A549 (cell line): Measurements from ENCODE around the gene CDC6. TPM values are rescaled to one million over a fixed set of nuclear protein-coding genes. Genes with fewer than 3 reads are reported as not detected.

Experiments
- ATAC-seq, 2 experiments: fragments of 200-7000 bp in 1 of 2; fragments of >200 bp in 1 of 2; cut with Nextera tagmentation in 1 of 2; cut with Tn5 transposase in 1 of 2; 3 replicates each; pipeline versions ENCODE4 v1.8.0 to v1.9.1; 2018 to 2020; ENCODE audit warnings: mild to moderate bottlenecking in 1 of 2, moderate library complexity in 1 of 2
- CTCF ChIA-PET: fragments of 300-600 bp; sonication (Branson Sonifier 250); formaldehyde crosslinking; extraction: SDS; loops from one replicate; lab custom pipeline; 2021; ENCODE audit warnings: antibody characterized with exemption, inconsistent platforms; lab: Yijun Ruan, JAX
- POLR2A ChIA-PET: fragments of 350-600 bp; formaldehyde crosslinking; extraction: SDS; loops from one replicate; lab custom pipeline; 2021; ENCODE audit warnings: antibody characterized with exemption, inconsistent platforms; lab: Yijun Ruan, JAX
- DNase-seq, 2 experiments: peaks; one replicate each; pipeline versions ENCODE4 v3.0.0 to v3.0.0-alpha.2; 2011 to 2016; ENCODE audit warnings: low read depth in 1 of 2, low spot score in 1 of 2
- FAIRE-seq: peaks from 2 replicates; lab custom pipeline; 2011; peaks lifted over from hg19 to GRCh38; lab: Jason Lieb, UNC
- H3K27ac ChIP-seq, 2 experiments: fragments of >200 bp; sonication (Bioruptor Twin); formaldehyde crosslinking; 3 replicates each; pipeline ENCODE4 v1.5.1; 2016 to 2017
- H3K4me1 ChIP-seq: fragments of >200 bp; sonication (Bioruptor Twin); formaldehyde crosslinking; 3 replicates; pipeline ENCODE4 v1.6.1; 2016
- H3K4me2 ChIP-seq: fragments of >200 bp; sonication (Bioruptor Twin); formaldehyde crosslinking; 3 replicates; pipeline ENCODE4 v1.6.1; 2016
- H3K4me3 ChIP-seq: fragments of >200 bp; sonication (Bioruptor Twin); formaldehyde crosslinking; 3 replicates; pipeline ENCODE4 v1.5.1; 2016
- H3K9me3 ChIP-seq: fragments of >200 bp; sonication (Bioruptor Twin); formaldehyde crosslinking; 3 replicates; pipeline ENCODE4 v1.6.1; 2016
- CBX8 ChIP-seq: fragments of 200-600 bp; sonication (generic); IDR thresholded peaks from 2 replicates; pipeline ENCODE4 v1.6.1; 2016
- FOXS1 ChIP-seq: fragments of 250-450 bp; sonication (Bioruptor Pico); IDR thresholded peaks from 2 replicates; pipeline ENCODE4 v1.5.0; 2020; ENCODE audit warnings: mild to moderate bottlenecking, moderate library complexity
- HOXA7 ChIP-seq: fragments of 250-450 bp; sonication (Bioruptor Pico); IDR thresholded peaks from 2 replicates; pipeline ENCODE4 v1.5.0; 2020; ENCODE audit warnings: mild to moderate bottlenecking, moderate library complexity
- PBX3 ChIP-seq: IDR thresholded peaks from 2 replicates; pipeline ENCODE4 v1.6.1; 2012
- POLR2A ChIP-seq: IDR thresholded peaks from 2 replicates; pipeline ENCODE4 v1.6.1; 2012; ENCODE audit warnings: mild to moderate bottlenecking, low read length
- RCOR1 ChIP-seq: fragments of 150-350 bp; IDR thresholded peaks from 2 replicates; pipeline ENCODE4 v1.6.1; 2014; ENCODE audit warnings: antibody characterized with exemption, low read length, low read depth
- ZC3H11A ChIP-seq: fragments of 450-650 bp; IDR thresholded peaks from 2 replicates; pipeline ENCODE4 v1.6.1; 2014; ENCODE audit warnings: antibody characterized with exemption, mild to moderate bottlenecking
- WGBS: methylation state at CpG from one replicate; pipeline ENCODE4 v1.1.6; 2017; ENCODE audit errors: missing lambda C conversion rate; 5-methylcytosine and 5-hydroxymethylcytosine counted together
- polyA plus RNA-seq, 4 experiments: library from polyadenylated mRNA; depleted of rRNA in 3 of 4; stranded (reverse); fragments of >200 nt; fragmentation: RNase III in 1 of 4; extraction: RNeasy Plus Mini Kit Qiagen cat#74134 plus additional on column Dnase treatment in 1 of 4; gene quantifications; 2 replicates in 3 of 4; 3 replicates in 1 of 4; pipeline ENCODE4 v1.2.3, GENCODE V29; 2011 to 2017
- TF ChIP-seq, protein P1 (sequence below): fragments of 250-450 bp; sonication (Bioruptor Pico); IDR thresholded peaks from 2 replicates; pipeline ENCODE4 v1.5.0; 2021; ENCODE audit warnings: mild to moderate bottlenecking, moderate library complexity, borderline replicate concordance
- TF ChIP-seq, protein P2 (sequence below): fragments of 150-350 bp; IDR thresholded peaks from 2 replicates; pipeline ENCODE4 v1.6.1; 2014; ENCODE audit warnings: low read depth, mild to moderate bottlenecking, low read length
- TF ChIP-seq, protein P3 (sequence below): IDR thresholded peaks from 2 replicates; pipeline ENCODE4 v1.6.1; 2012

Gene CDC6
- polyA plus RNA-seq, 2 of the 4 experiments (the other 2 are of a cell fraction) = 67.0 to 79.5 TPM

GRCh38 chr17:40312131-40312731 is 24.6 kb downstream of the CDC6 start:
- DNase-seq (no peak), ATAC-seq (no peak), FAIRE-seq (no peak)
- H3K4me2 ChIP-seq = peak overlapping the region; percentile 99
- peak overlapping the region; percentile 95 to 97 for H3K27ac ChIP-seq
- 35% methylated on average over 7 of the region's 7 CpGs for WGBS
- no peak overlapping the region for H3K4me3 ChIP-seq
- no peaks in the 10 kb centered on the region for H3K9me3 ChIP-seq
- TF ChIP-seq RCOR1 = no peak
- TF ChIP-seq HOXA7 (CRISPR knock-in tag) = no peak
- no peak for TF ChIP-seq ZC3H11A
- TF ChIP-seq, protein P1, sequence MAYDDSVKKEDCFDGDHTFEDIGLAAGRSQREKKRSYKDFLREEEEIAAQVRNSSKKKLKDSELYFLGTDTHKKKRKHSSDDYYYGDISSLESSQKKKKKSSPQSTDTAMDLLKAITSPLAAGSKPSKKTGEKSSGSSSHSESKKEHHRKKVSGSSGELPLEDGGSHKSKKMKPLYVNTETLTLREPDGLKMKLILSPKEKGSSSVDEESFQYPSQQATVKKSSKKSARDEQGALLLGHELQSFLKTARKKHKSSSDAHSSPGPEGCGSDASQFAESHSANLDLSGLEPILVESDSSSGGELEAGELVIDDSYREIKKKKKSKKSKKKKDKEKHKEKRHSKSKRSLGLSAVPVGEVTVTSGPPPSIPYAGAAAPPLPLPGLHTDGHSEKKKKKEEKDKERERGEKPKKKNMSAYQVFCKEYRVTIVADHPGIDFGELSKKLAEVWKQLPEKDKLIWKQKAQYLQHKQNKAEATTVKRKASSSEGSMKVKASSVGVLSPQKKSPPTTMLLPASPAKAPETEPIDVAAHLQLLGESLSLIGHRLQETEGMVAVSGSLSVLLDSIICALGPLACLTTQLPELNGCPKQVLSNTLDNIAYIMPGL (CRISPR knock-in tag) = no peak
- ChIA-PET CTCF (interaction anchor here (0.6 to 50.4 kb wide), 5 partner anchors 6 to 339 kb away, joined by 3 to 2395 read pairs (median 1069); partner anchors contain the start of genes CDC6, GJD3 and RARA), POLR2A (no interaction called here)
- H3K4me1 ChIP-seq = peaks cover 95% of the 10 kb centered on the region

DNA sequence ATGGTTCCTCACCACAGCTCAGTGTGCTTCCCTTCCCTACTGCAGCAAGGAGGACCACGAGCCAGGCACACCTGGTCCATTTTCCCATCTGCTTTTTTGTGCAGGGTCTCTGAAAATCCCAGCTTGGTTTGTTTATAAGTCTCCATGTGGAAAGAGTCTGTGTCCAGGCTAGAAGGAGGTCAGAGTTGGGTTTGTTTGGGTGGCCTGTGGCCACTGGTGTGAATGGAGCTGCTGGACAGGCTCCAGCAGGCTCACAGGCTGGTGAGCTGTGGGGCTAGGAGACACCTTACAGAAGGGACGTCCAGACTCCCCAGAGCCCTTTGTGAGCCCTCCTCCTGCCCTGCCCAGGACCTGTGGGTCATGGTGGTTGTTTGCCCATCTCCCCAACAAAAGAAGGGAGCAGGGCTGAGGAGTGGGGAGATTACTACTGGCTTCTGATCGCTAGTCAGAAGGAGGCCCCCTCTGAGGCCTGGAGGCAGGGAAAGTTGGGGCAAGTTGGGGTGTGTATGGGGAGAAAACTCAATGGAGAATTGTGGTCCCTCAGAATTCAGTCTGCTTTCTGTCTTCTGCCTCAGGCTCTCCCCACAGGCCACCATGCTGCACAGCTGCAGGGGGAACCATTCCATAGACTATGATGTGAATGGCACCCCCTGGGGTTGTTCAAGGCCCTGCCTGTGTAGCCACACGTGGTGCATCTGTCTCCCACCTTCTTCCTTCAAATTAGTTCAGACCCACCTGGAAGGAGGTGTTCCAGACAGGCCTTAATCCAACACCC is 25.4 kb downstream of the CDC6 start:
- H3K9me3 ChIP-seq = no peaks in the 10 kb centered on the region
- H3K4me2 ChIP-seq = peak overlapping the region; percentile 99
- DNase-seq (no peak), FAIRE-seq (no peak), ATAC-seq (no peak)
- 69% methylated on average over 4 of the region's 4 CpGs for WGBS
- no peak overlapping the region; the same call in 2 of the 3 replicates for H3K4me3 ChIP-seq
- CTCF ChIA-PET = interaction anchor here (30.7 to 50.4 kb wide), 3 partner anchors 5 to 45 kb away, joined by 1069 to 2395 read pairs (median 1069); partner anchors contain the start of genes CDC6, GJD3 and RARA
- POLR2A ChIA-PET = no interaction called here
- H3K27ac ChIP-seq = peak overlapping the region; percentile 95 to 97
- TF ChIP-seq, protein P2, sequence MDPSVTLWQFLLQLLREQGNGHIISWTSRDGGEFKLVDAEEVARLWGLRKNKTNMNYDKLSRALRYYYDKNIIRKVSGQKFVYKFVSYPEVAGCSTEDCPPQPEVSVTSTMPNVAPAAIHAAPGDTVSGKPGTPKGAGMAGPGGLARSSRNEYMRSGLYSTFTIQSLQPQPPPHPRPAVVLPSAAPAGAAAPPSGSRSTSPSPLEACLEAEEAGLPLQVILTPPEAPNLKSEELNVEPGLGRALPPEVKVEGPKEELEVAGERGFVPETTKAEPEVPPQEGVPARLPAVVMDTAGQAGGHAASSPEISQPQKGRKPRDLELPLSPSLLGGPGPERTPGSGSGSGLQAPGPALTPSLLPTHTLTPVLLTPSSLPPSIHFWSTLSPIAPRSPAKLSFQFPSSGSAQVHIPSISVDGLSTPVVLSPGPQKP = no peak
- TF ChIP-seq, protein P3, sequence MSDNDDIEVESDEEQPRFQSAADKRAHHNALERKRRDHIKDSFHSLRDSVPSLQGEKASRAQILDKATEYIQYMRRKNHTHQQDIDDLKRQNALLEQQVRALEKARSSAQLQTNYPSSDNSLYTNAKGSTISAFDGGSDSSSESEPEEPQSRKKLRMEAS = 0 out of 2 replicates have a peak, but pooled peaks have one; percentile 32
- H3K4me1 ChIP-seq = peaks cover 91% of the 10 kb centered on the region

DNA sequence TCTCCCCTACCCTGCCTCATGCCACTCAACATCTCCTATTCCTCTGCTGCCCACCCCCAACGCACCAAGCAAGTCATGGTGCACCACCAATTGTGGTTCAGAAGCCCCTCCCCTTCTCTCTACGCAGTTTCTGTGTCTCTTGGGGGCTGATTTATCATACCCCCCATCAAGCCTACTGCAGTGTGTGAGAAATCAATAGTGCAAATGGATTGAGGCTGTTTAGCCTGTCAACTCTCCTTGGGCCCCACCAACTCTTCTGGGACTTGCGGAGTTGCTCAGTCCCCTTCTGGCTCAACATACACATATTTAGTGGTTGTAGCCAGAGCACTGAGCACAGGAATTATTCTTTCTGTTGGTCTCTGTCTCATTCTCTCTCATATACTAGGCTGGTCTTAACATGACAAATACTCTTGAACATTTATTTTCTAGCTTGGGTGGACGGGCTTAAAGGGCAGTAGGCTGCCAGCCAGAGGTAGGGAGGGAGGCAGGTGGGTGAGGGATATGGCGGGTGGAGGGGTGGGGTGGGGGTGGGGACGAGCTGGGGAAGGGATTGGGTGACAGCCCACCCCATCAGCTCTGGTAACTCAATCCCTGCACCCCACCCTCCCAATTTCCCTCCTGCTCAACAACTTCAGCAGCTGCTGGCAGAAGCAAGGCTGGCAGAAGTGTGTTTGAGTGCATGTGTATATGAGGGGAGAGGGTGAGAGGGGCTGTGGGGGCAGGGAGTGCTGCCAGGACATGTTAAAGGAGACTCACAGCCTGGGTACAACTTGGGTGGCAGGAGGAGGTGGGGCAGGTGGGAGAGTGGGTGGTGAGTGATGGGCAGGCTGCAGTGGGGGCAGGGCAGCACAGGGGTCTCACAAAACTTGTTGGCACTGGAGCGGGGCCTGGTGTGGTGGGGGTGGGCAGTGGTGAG is 26.2 kb downstream of the CDC6 start:
- peak overlapping the region; percentile 4; the same call in 1 of the 3 replicates for H3K4me3 ChIP-seq
- CTCF ChIA-PET = interaction anchor here (1.0 to 50.4 kb wide), 5 partner anchors 4 to 219 kb away, joined by 3 to 2395 read pairs (median 1069); partner anchors contain the start of genes CDC6, GJD3, IGFBP4 and RARA
- FAIRE-seq = peak; percentile 13

More for the DNA sequence above, 26.2 kb downstream of the CDC6 start:
- Histone ChIP-seq H3K4me2 (peak overlapping the region; percentile 99), H3K4me1 (peaks cover 82% of the 10 kb centered on the region), H3K27ac (peak overlapping the region; percentile 95 to 97), H3K9me3 (no peaks in the 10 kb centered on the region)
- WGBS = 40% methylated on average over 7 of the region's 7 CpGs
- peak in 1 of 2 experiments; percentile 61 for DNase-seq
- TF ChIP-seq FOXS1 (CRISPR knock-in tag) (no peak), POLR2A (no peak), PBX3 (no peak), CBX8 (no peak)
- POLR2A ChIA-PET = interaction anchor here (0.6 to 0.8 kb wide), 3 partner anchors 13 to 1375 kb away, joined by 3 read pairs; no protein-coding TSS in a partner anchor
- peak in 1 of 2 experiments; percentile 3; a peak in 1 of 6 replicates for ATAC-seq
